HepG2 (cell line): ENCODE results near the gene SCGB1C2. TPM values are rescaled to one million over a fixed set of nuclear protein-coding genes. Genes with fewer than 3 reads are reported as not detected.

Source experiments
- ATAC-seq: fragments of 200-7000 bp; cut with Tn5 transposase; 3 replicates; pipeline ENCODE4 v1.9.1; 2020; ENCODE audit warnings: mild to moderate bottlenecking, moderate library complexity
- BruUV-seq: library from RNA; stranded (reverse); fragments of 400-500 nt; replicated peaks from 2 replicates; lab custom pipeline; 2021; lab: Mats Ljungman, UMichigan
- CTCF ChIA-PET: fragments of 300-600 bp; formaldehyde crosslinking; extraction: SDS; loops from one replicate; lab custom pipeline; 2021; ENCODE audit warnings: low total read pairs, inconsistent platforms, low intra/inter-chr PET ratio; lab: Yijun Ruan, JAX
- POLR2A ChIA-PET: fragments of 350-600 bp; sonication (Branson Sonifier 250); formaldehyde crosslinking; loops from one replicate; lab custom pipeline; 2020; ENCODE audit warnings: antibody characterized with exemption, inconsistent platforms; lab: Yijun Ruan, JAX
- DNase-seq: peaks from one replicate; pipeline ENCODE4 v3.0.0-alpha.2; 2015; ENCODE audit warnings: low spot score
- FAIRE-seq: peaks from 3 replicates; lab custom pipeline; 2011; peaks lifted over from hg19 to GRCh38; lab: Jason Lieb, UNC
- H2AFZ ChIP-seq: one replicate; pipeline ENCODE4 v1.6.1; 2011; ENCODE audit warnings: low read length, inconsistent platforms
- H3K27ac ChIP-seq: fragments of 300-600 bp; 3 replicates; pipeline ENCODE4 v1.8.0; 2011; ENCODE audit warnings: mixed run types, mild to moderate bottlenecking, mixed read lengths, low read length, inconsistent platforms; ENCODE audit not compliant: insufficient read depth; ENCODE audit errors: extremely low read length
- H3K27me3 ChIP-seq, 2 experiments: fragments of 200-600 bp in 1 of 2; 2 replicates in 1 of 2; 3 replicates in 1 of 2; pipeline versions ENCODE4 v1.6.0 to v1.8.0; 2011; ENCODE audit warnings: low read length in 2 of 2, mild to moderate bottlenecking in 2 of 2, moderate library complexity in 2 of 2, inconsistent platforms in 1 of 2; ENCODE audit not compliant: insufficient read depth in 2 of 2, control insufficient read depth in 1 of 2
- H3K36me3 ChIP-seq, 2 experiments: fragments of 200-600 bp in 1 of 2; replicated peaks in 1 of 2; 2 replicates in 1 of 2; 3 replicates in 1 of 2; pipeline versions ENCODE4 v1.5.1 to v1.8.0; 2011; ENCODE audit warnings: low read length in 2 of 2, inconsistent platforms in 1 of 2; ENCODE audit not compliant: insufficient read depth in 2 of 2, control insufficient read depth in 1 of 2
- H3K4me1 ChIP-seq: 2 replicates; pipeline ENCODE4 v1.5.1; 2012; ENCODE audit warnings: low read length, inconsistent platforms; ENCODE audit not compliant: insufficient read depth
- H3K4me2 ChIP-seq: 2 replicates; pipeline ENCODE4 v1.6.0; 2011; ENCODE audit warnings: low read depth, low read length, inconsistent platforms
- H3K4me3 ChIP-seq, 3 experiments: fragments of 200-600 bp in 1 of 3; sonication (generic), shearing (Covaris generic) in 1 of 3; replicated peaks in 1 of 3; 2 replicates each; pipeline ENCODE4 v1.5.1; 2011 to 2016; ENCODE audit warnings: low read length in 3 of 3, inconsistent platforms in 2 of 3, low read depth in 2 of 3, mild to moderate bottlenecking in 2 of 3, control low read depth in 1 of 3, mixed read lengths in 1 of 3; ENCODE audit not compliant: insufficient read depth in 1 of 3
- H3K79me2 ChIP-seq: one replicate; pipeline ENCODE4 v1.6.1; 2011; ENCODE audit warnings: low read length, inconsistent platforms; ENCODE audit not compliant: insufficient read depth
- H3K9ac ChIP-seq: 2 replicates; pipeline ENCODE4 v1.6.0; 2011; ENCODE audit warnings: mild to moderate bottlenecking, low read depth, low read length, inconsistent platforms; ENCODE audit not compliant: insufficient read depth
- H3K9me3 ChIP-seq: 2 replicates; pipeline ENCODE4 v1.5.1; 2012; ENCODE audit warnings: mild to moderate bottlenecking, low read length
- H4K20me1 ChIP-seq: 2 replicates; pipeline ENCODE4 v1.6.0; 2011; ENCODE audit warnings: inconsistent platforms, mild to moderate bottlenecking, low read length, moderate library complexity; ENCODE audit not compliant: insufficient read depth
- CBX5 ChIP-seq: sonication (generic); formaldehyde crosslinking; IDR thresholded peaks from 2 replicates; pipeline ENCODE4 v1.4.0; 2020; ENCODE audit warnings: missing genetic modification reagents, borderline replicate concordance
- MTA3 ChIP-seq: sonication (generic); formaldehyde crosslinking; IDR thresholded peaks from 2 replicates; pipeline ENCODE4 v1.4.0; 2020; ENCODE audit warnings: missing genetic modification reagents
- PITX1 ChIP-seq: sonication (generic); formaldehyde crosslinking; IDR thresholded peaks from 2 replicates; pipeline ENCODE4 v1.5.1; 2020; ENCODE audit warnings: mild to moderate bottlenecking, missing genetic modification reagents
- SALL1 ChIP-seq: sonication (generic); formaldehyde crosslinking; IDR thresholded peaks from 2 replicates; pipeline ENCODE4 v1.8.0; 2022; ENCODE audit warnings: mild to moderate bottlenecking, missing genetic modification reagents
- SMC3 ChIP-seq: IDR thresholded peaks from 2 replicates; pipeline ENCODE4 v1.6.1; 2011; ENCODE audit warnings: low read length, improper control_type of control experiment
- UBTF ChIP-seq: sonication (generic); formaldehyde crosslinking; IDR thresholded peaks from 2 replicates; pipeline ENCODE4 v1.4.0; 2020; ENCODE audit warnings: mild to moderate bottlenecking, missing genetic modification reagents
- ZKSCAN1 ChIP-seq: fragments of 150-350 bp; IDR thresholded peaks from 2 replicates; pipeline ENCODE4 v1.6.1; 2014; ENCODE audit warnings: low read length
- ZNF280B ChIP-seq: sonication (generic); formaldehyde crosslinking; IDR thresholded peaks from 2 replicates; pipeline ENCODE4 v1.5.0; 2020; ENCODE audit warnings: missing genetic modification reagents, mild to moderate bottlenecking, borderline replicate concordance
- ZNF281 ChIP-seq: sonication (generic); formaldehyde crosslinking; IDR thresholded peaks from 2 replicates; pipeline ENCODE4 v1.4.0; 2020; ENCODE audit warnings: missing genetic modification reagents, borderline replicate concordance
- WGBS: methylation state at CpG from one replicate; pipeline ENCODE4 v1.1.6; 2017; ENCODE audit warnings: low lambda C conversion rate; 5-methylcytosine and 5-hydroxymethylcytosine counted together
- in situ Hi-C: cut with HindIII; loops from 2 replicates; pipeline ENCODE4 v1.10.0; 2017; ENCODE audit warnings: low pct_unique_long_range_greater_than_20kb; ENCODE audit not compliant: extremely low pct_ligation_motif_present
- intact Hi-C: fragments of 100-400 bp; cut with micrococcal nuclease; formaldehyde crosslinking; loops from one replicate; pipeline ENCODE4 v1.10.0; 2022; ENCODE audit not compliant: unreplicated experiment
- polyA plus RNA-seq, 8 experiments: library from polyadenylated mRNA; depleted of rRNA in 3 of 8; stranded (reverse) in 7 of 8; unstranded in 1 of 8; fragments of >200 nt; fragmentation: Illumina TruSeq in 4 of 8; extraction: Trizol in 4 of 8; gene quantifications; 2 replicates each; pipeline versions ENCODE4 v1.2.1 to v1.2.3, GENCODE V29; 2011 to 2016; ENCODE audit warnings: low read depth in 4 of 8, missing spikeins in 1 of 8, mixed read lengths in 1 of 8; ENCODE audit not compliant: insufficient read depth in 1 of 8
- total RNA-seq, 5 experiments: library from RNA; depleted of rRNA; stranded (reverse); fragments of >200 nt; fragmentation: Illumina TruSeq; extraction: Trizol; gene quantifications; 2 replicates each; pipeline ENCODE4 v1.2.3, GENCODE V29; 2016; ENCODE audit warnings: low read depth in 1 of 5
- TF ChIP-seq, protein P1 (sequence below): sonication (generic); formaldehyde crosslinking; IDR thresholded peaks from 2 replicates; pipeline ENCODE4 v1.4.0; 2020; ENCODE audit warnings: missing genetic modification reagents

The SCGB1C2 gene
- total and polyA plus RNA-seq, 2 of the 13 experiments (the other 11 are each of a cell fraction or from before 2014, with no cell fraction given) = not detected

- DNase-seq (peak; percentile 40), ATAC-seq (peak; percentile 79), FAIRE-seq (no peak)
- Histone ChIP-seq H3K36me3 (no peaks in the 10 kb centered on the region), H2AFZ (no peak overlapping the region), H3K4me2 (peak overlapping the region; percentile 13), H3K9me3 (no peaks in the 10 kb centered on the region), H3K27ac (no peak overlapping the region), H3K27me3 (peaks cover 8 to 44% of the 10 kb centered on the region in 2 experiments; a peak in 4 of 5 replicates), H3K79me2 (no peaks in the 10 kb centered on the region), H3K4me3 (no peak overlapping the region; a peak in 1 of 6 replicates), H4K20me1 (no peaks in the 10 kb centered on the region), H3K9ac (no peak overlapping the region), H3K4me1 (no peaks in the 10 kb centered on the region)
- 0% methylated on average over 6 of the region's 16 CpGs for WGBS
- CTCF ChIA-PET = interaction anchor here (0.7 to 4.8 kb wide), 4 partner anchors 20 to 222 kb away, joined by 3 to 69 read pairs (median 9); no protein-coding TSS in a partner anchor
- intact Hi-C loops = no loop called here
- BruUV-seq = no TSS peak
- POLR2A ChIA-PET = no interaction called here
- in situ Hi-C loops = no loop called here
- TF ChIP-seq, protein P1, sequence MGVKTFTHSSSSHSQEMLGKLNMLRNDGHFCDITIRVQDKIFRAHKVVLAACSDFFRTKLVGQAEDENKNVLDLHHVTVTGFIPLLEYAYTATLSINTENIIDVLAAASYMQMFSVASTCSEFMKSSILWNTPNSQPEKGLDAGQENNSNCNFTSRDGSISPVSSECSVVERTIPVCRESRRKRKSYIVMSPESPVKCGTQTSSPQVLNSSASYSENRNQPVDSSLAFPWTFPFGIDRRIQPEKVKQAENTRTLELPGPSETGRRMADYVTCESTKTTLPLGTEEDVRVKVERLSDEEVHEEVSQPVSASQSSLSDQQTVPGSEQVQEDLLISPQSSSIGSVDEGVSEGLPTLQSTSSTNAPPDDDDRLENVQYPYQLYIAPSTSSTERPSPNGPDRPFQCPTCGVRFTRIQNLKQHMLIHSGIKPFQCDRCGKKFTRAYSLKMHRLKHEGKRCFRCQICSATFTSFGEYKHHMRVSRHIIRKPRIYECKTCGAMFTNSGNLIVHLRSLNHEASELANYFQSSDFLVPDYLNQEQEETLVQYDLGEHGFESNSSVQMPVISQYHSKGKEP (CRISPR knock-in tag) = no peak
- TF ChIP-seq MTA3 (no peak), ZNF280B (CRISPR knock-in tag) (no peak), UBTF (0 out of 2 replicates have a peak, but pooled peaks have one; percentile 13), ZNF281 (CRISPR knock-in tag) (no peak), SMC3 (peak; percentile 76), ZKSCAN1 (0 out of 2 replicates have a peak, but pooled peaks have one; percentile 36), SALL1 (CRISPR knock-in tag) (0 out of 2 replicates have a peak, but pooled peaks have one; percentile 39), PITX1 (CRISPR knock-in tag) (peak; percentile 15; the same call in 1 of the 2 replicates), CBX5 (CRISPR knock-in tag) (0 out of 2 replicates have a peak, but pooled peaks have one; percentile 20)
Measured at GRCh38 chr17:164303-165235, 27.2 kb downstream of the SCGB1C2 start.
